ENCODE results near the gene LYRM2.

Gene LYRM2

DNA sequence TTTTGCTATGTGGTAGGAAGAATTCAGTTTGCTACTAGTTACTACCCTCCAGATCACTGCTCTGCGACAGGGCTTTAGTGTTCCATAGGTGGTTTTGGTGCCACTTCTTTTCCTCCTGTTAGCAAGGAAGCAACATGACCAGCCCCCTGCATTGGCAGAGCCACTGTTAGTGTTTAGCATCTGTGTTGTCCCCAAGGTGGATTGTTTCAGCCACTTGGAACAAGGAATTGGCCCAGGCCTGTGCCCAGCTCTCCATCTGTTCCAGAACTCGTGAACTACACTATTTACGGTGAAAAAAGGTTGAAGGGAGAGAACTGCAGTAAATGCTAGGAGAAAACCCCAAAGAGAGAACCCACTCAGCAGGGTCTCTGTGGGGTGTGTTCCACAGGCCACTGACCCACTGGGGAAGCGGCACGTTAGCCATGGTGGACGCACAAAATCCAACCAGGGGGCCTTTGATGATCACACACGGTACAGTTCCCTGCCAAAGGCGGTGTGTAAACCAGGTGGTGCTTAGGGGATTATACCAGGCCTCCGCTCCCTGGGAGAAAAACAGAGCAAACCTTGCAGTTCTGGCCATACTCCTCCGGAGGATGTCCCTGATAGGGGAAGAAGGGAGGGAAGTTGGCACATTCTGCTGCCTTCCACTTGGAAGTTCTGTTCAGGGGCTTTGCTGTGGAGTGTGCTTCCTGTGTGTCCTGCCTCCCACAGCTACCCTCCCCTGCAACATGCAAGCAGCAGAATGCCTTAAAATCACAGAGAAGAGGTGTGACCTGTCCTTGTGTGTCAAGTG, 72.3 kb downstream of the LYRM2 start:
- no peaks in the 10 kb centered on the region for H3K9me2 ChIP-seq (replicated peaks; ENCODE audit: insufficient read depth, low read length)
- no peaks in the 10 kb centered on the region for H4K20me1 ChIP-seq (ENCODE audit: low read depth, low read length)
- H3K4me3 ChIP-seq (ENCODE audit: insufficient read depth, low read length, poor library complexity, severe bottlenecking): no peak overlapping the region
- no peaks in the 10 kb centered on the region for H3K36me3 ChIP-seq (ENCODE audit: low read length)
- no peak overlapping the region for H2AFZ ChIP-seq (ENCODE audit: low read depth, low read length, severe bottlenecking)
- TF ChIP-seq EZH2phosphoT487 (conservative IDR thresholded peaks at IDR 0.05; ENCODE audit: low read length): no peak
- TF ChIP-seq, protein P1, sequence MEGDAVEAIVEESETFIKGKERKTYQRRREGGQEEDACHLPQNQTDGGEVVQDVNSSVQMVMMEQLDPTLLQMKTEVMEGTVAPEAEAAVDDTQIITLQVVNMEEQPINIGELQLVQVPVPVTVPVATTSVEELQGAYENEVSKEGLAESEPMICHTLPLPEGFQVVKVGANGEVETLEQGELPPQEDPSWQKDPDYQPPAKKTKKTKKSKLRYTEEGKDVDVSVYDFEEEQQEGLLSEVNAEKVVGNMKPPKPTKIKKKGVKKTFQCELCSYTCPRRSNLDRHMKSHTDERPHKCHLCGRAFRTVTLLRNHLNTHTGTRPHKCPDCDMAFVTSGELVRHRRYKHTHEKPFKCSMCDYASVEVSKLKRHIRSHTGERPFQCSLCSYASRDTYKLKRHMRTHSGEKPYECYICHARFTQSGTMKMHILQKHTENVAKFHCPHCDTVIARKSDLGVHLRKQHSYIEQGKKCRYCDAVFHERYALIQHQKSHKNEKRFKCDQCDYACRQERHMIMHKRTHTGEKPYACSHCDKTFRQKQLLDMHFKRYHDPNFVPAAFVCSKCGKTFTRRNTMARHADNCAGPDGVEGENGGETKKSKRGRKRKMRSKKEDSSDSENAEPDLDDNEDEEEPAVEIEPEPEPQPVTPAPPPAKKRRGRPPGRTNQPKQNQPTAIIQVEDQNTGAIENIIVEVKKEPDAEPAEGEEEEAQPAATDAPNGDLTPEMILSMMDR (IDR thresholded peaks at IDR 0.05; ENCODE audit: insufficient read depth, low read length, poor library complexity, severe bottlenecking): no peak
- no peak overlapping the region for H3K9ac ChIP-seq (ENCODE audit: low read length)
- no peak overlapping the region for H3K4me2 ChIP-seq (ENCODE audit: low read depth, low read length, poor library complexity, severe bottlenecking)
- H3K79me2 ChIP-seq (ENCODE audit: insufficient read depth, low read length): no peaks in the 10 kb centered on the region
- no peaks in the 10 kb centered on the region for H3F3A ChIP-seq (ENCODE audit: insufficient read depth)
- no peak overlapping the region for H3K27ac ChIP-seq (ENCODE audit: low read depth, low read length)
- H3K9me3 ChIP-seq (ENCODE audit: insufficient read depth, low read length): no peaks in the 10 kb centered on the region
- H3K27me3 ChIP-seq (ENCODE audit: low read length): no peaks in the 10 kb centered on the region

DNA sequence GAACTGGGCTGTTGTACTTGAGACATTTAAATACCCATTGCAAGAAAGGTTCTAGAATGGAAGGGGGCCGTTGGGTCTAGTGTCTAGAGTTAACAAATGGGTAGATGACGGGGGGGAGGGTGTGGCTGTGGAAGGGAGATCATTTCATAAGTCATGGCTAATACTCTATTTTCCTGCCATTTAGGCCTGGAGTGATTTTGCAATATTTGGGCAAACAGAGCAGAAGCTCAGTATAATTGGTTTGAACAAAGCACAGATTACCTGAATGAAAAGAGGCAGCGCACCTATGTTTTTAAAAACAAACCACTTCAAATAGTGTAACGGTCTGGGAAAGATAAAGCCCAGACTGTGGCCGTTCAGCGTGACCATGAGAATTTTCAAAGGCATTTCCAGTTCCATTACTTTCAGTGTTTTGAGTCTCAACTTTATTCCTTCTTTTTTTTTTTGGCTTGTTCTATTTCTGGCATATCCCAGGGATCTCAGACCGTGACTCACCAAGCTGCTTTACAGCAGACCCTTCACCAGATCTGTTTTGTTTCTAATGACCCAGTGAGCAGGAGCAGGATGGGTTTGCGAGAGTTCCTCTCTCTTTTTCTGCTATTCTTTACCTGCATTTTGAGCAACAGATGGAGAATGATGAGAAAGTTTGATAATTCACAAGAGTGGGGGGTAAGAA, 73.7 kb downstream of the LYRM2 start:
- no peaks in the 10 kb centered on the region for H3F3A ChIP-seq (ENCODE audit: insufficient read depth)

DNA sequence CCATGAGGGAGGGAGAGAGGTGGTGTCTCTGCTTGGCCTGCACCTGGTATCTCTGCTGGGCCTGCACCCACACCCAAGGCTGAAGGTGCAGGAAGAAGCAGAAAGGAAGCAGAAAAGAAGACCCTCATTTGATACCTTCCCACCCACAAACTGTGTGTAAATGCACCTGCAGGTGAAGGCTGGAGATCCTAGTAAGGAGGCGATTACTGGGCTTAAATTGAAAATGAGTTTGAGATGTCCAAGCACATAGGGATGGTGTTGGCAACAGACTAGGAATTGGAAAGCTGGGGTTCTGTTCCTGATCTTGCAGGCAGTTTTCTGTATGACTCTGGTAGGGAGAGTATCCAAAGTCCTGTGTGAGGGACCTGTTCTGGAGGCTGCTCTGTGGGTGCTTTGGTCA, 74.7 kb downstream of the LYRM2 start:
- Histone ChIP-seq H3K79me2 (ENCODE audit: insufficient read depth, low read length) (no peaks in the 10 kb centered on the region), H3K4me2 (ENCODE audit: low read depth, low read length, poor library complexity, severe bottlenecking) (no peak overlapping the region), H3K9me3 (ENCODE audit: insufficient read depth, low read length) (no peaks in the 10 kb centered on the region), H3K27me3 (ENCODE audit: low read length) (no peaks in the 10 kb centered on the region), H3K9me2 (replicated peaks; ENCODE audit: insufficient read depth, low read length) (no peaks in the 10 kb centered on the region), H2AFZ (ENCODE audit: low read depth, low read length, severe bottlenecking) (no peak overlapping the region), H3K9ac (ENCODE audit: low read length) (no peak overlapping the region), H4K20me1 (ENCODE audit: low read depth, low read length) (no peaks in the 10 kb centered on the region), H3K36me3 (ENCODE audit: low read length) (no peaks in the 10 kb centered on the region), H3F3A (ENCODE audit: insufficient read depth) (no peaks in the 10 kb centered on the region), H3K4me3 (ENCODE audit: insufficient read depth, low read length, poor library complexity, severe bottlenecking) (no peak overlapping the region), H3K27ac (ENCODE audit: low read depth, low read length) (no peak overlapping the region)
- TF ChIP-seq EZH2phosphoT487 (conservative IDR thresholded peaks at IDR 0.05; ENCODE audit: low read length): no peak
- TF ChIP-seq, protein P1 (IDR thresholded peaks at IDR 0.05; ENCODE audit: insufficient read depth, low read length, poor library complexity, severe bottlenecking): no peak

More for the DNA sequence above, 73.7 kb downstream of the LYRM2 start:
- H3K9ac ChIP-seq (ENCODE audit: low read length): no peak overlapping the region
- H3K9me2 ChIP-seq (replicated peaks; ENCODE audit: insufficient read depth, low read length): no peaks in the 10 kb centered on the region
- H3K4me3 ChIP-seq (ENCODE audit: insufficient read depth, low read length, poor library complexity, severe bottlenecking): no peak overlapping the region
- no peaks in the 10 kb centered on the region for H3K79me2 ChIP-seq (ENCODE audit: insufficient read depth, low read length)
- no peak for TF ChIP-seq EZH2phosphoT487 (conservative IDR thresholded peaks at IDR 0.05; ENCODE audit: low read length)
- TF ChIP-seq, protein P1 (IDR thresholded peaks at IDR 0.05; ENCODE audit: insufficient read depth, low read length, poor library complexity, severe bottlenecking): no peak
- H3K27ac ChIP-seq (ENCODE audit: low read depth, low read length): no peak overlapping the region
- H2AFZ ChIP-seq (ENCODE audit: low read depth, low read length, severe bottlenecking): no peak overlapping the region
- H3K9me3 ChIP-seq (ENCODE audit: insufficient read depth, low read length): no peaks in the 10 kb centered on the region
- no peaks in the 10 kb centered on the region for H4K20me1 ChIP-seq (ENCODE audit: low read depth, low read length)
- H3K27me3 ChIP-seq (ENCODE audit: low read length): no peaks in the 10 kb centered on the region
- H3K4me2 ChIP-seq (ENCODE audit: low read depth, low read length, poor library complexity, severe bottlenecking): no peak overlapping the region
- no peaks in the 10 kb centered on the region for H3K36me3 ChIP-seq (ENCODE audit: low read length)

Measured in SU-DHL-6 (cell line).